GM12892 (cell line): ENCODE data around the gene MAPK14. TPM values are rescaled to one million over a fixed set of nuclear protein-coding genes. Genes with fewer than 3 reads are reported as not detected.
"Not testable (repeated sequence)": the region's sequence is repeated elsewhere in the genome, so short reads cannot be mapped to it uniquely, and the experiment has no call there.

Experiments
- DNase-seq: peaks from one replicate; pipeline ENCODE4 v3.0.0; 2011; ENCODE audit not compliant: insufficient read length
- FAIRE-seq: peaks from 2 replicates; lab custom pipeline; 2011; peaks lifted over from hg19 to GRCh38; lab: Jason Lieb, UNC
- POLR2A ChIP-seq: IDR thresholded peaks from 2 replicates; pipeline ENCODE4 v1.6.1; 2011; ENCODE audit warnings: low read depth, low read length, control low read depth
- POLR2AphosphoS5 ChIP-seq: IDR thresholded peaks from 2 replicates; pipeline ENCODE4 v1.6.1; 2011; ENCODE audit warnings: low read depth, low read length, control low read depth
- TAF1 ChIP-seq: IDR thresholded peaks from 2 replicates; pipeline ENCODE4 v1.6.1; 2011; ENCODE audit warnings: low read depth, mild to moderate bottlenecking, control low read depth, low read length, borderline replicate concordance
- polyA plus RNA-seq: library from polyadenylated mRNA; unstranded; fragments of >200 nt; gene quantifications from one replicate; pipeline ENCODE4 v1.2.1, GENCODE V29; 2012; ENCODE audit warnings: missing spikeins, inconsistent platforms; ENCODE audit not compliant: missing spikeins

MAPK14 gene
- polyA plus RNA-seq = 27.3 TPM

- DNase-seq = peak; percentile 91
- TF ChIP-seq POLR2A = peak; percentile 95
- peak; percentile 82 for TF ChIP-seq TAF1
- TF ChIP-seq POLR2AphosphoS5 = peak; percentile 94
- peak; percentile 79 for FAIRE-seq
These were observed at the start of gene MAPK14 for GRCh38 chr6:36027501-36028087. MAPK14 (plus strand) TSS chr6:36027808; CDS start chr6:36028158, 350 bp downstream.

GRCh38 chr6:35980126-35980525 is 47.5 kb upstream of the MAPK14 start:
- not testable (repeated sequence) for DNase-seq, FAIRE-seq

- FAIRE-seq = no peak
- DNase-seq = no peak
- TF ChIP-seq POLR2AphosphoS5 (no peak), TAF1 (no peak), POLR2A (no peak)
These were observed 46.5 kb upstream of the MAPK14 start for GRCh38 chr6:35980991-35981645.

- DNase-seq (no peak), FAIRE-seq (no peak)
These were observed 42.9 kb upstream of the MAPK14 start for GRCh38 chr6:35984701-35985100.

GRCh38 chr6:35988047-35988446 is 39.6 kb upstream of the MAPK14 start:
- DNase-seq, FAIRE-seq: not testable (repeated sequence)

More at GRCh38 chr6:35984701-35985100, 42.9 kb upstream of the MAPK14 start:
- TF ChIP-seq POLR2AphosphoS5 (no peak), TAF1 (no peak), POLR2A (no peak)

- TF ChIP-seq TAF1 (no peak), POLR2AphosphoS5 (no peak), POLR2A (no peak)
- FAIRE-seq (no peak), DNase-seq (no peak)
These were observed 34.5 kb upstream of the MAPK14 start for GRCh38 chr6:35993150-35993549.

- DNase-seq = no peak
- no peak for TF ChIP-seq TAF1
- TF ChIP-seq POLR2A = no peak
- no peak for TF ChIP-seq POLR2AphosphoS5
- FAIRE-seq = no peak
These were observed 27.2 kb upstream of the MAPK14 start for GRCh38 chr6:36000451-36000850.

GRCh38 chr6:36015666-36016065 is 11.9 kb upstream of the MAPK14 start:
- FAIRE-seq (no peak), DNase-seq (no peak)
- TF ChIP-seq POLR2A (no peak), TAF1 (no peak), POLR2AphosphoS5 (no peak)

- FAIRE-seq (no peak), DNase-seq (no peak)
- TF ChIP-seq TAF1 = no peak
- no peak for TF ChIP-seq POLR2A
- TF ChIP-seq POLR2AphosphoS5 = no peak
These were observed 9.3 kb upstream of the MAPK14 start for GRCh38 chr6:36018339-36018738.

- FAIRE-seq (no peak), DNase-seq (no peak)
- TF ChIP-seq TAF1 (no peak), POLR2A (no peak), POLR2AphosphoS5 (no peak)
These were observed 8.4 kb upstream of the MAPK14 start for GRCh38 chr6:36019167-36019566.

GRCh38 chr6:36020154-36020553 is 7.5 kb upstream of the MAPK14 start:
- no peak for DNase-seq
- no peak for TF ChIP-seq POLR2A
- no peak for TF ChIP-seq TAF1
- TF ChIP-seq POLR2AphosphoS5 = no peak
- FAIRE-seq = no peak

GRCh38 chr6:36023996-36024795 is 3.4 kb upstream of the MAPK14 start, which contains the start of gene SLC26A8:
SLC26A8 (minus strand) TSS chr6:36024641; CDS start chr6:36019707, 4,934 bp downstream.
- TF ChIP-seq TAF1 (no peak), POLR2A (no peak), POLR2AphosphoS5 (no peak)
- no peak for FAIRE-seq
- no peak for DNase-seq
